A549 (cell line): ENCODE data around the gene ADGRL1.

Source experiments
- BHLHE40 ChIP-seq: IDR thresholded peaks from 2 replicates; pipeline ENCODE4 v1.6.1; 2012; ENCODE audit warnings: low read depth, low read length, inconsistent platforms
- EP300 ChIP-seq, 2 experiments: fragments of >200 bp; sonication (Bioruptor Twin); formaldehyde crosslinking; IDR thresholded peaks; 2 replicates in 1 of 2; 3 replicates in 1 of 2; pipeline ENCODE4 v1.6.1; 2016 to 2017
- FOSL2 ChIP-seq, 2 experiments: fragments of 450-650 bp in 1 of 2; fragments of >200 bp in 1 of 2; sonication (Bioruptor Twin) in 1 of 2; formaldehyde crosslinking; IDR thresholded peaks; 2 replicates each; pipeline versions ENCODE4 v1.5.0 to v1.6.1; 2016 to 2020; ENCODE audit warnings: mild to moderate bottlenecking in 1 of 2, moderate library complexity in 1 of 2
- GATA3 ChIP-seq: IDR thresholded peaks from 2 replicates; pipeline ENCODE4 v1.6.1; 2012; ENCODE audit warnings: borderline replicate concordance
- JUN ChIP-seq, 2 experiments: fragments of >200 bp; sonication (Bioruptor Twin); formaldehyde crosslinking; IDR thresholded peaks; 2 replicates in 1 of 2; 3 replicates in 1 of 2; pipeline ENCODE4 v1.6.1; 2016 to 2017
- JUNB ChIP-seq: fragments of >200 bp; sonication (Bioruptor Twin); formaldehyde crosslinking; IDR thresholded peaks from 2 replicates; pipeline ENCODE4 v1.6.1; 2016
- NFE2L2 ChIP-seq: fragments of 150-350 bp; conservative IDR thresholded peaks from 2 replicates; pipeline ENCODE4 v1.6.1; 2014; ENCODE audit warnings: low read length
- POLR2A ChIP-seq: IDR thresholded peaks from 2 replicates; pipeline ENCODE4 v1.6.1; 2012; ENCODE audit warnings: mild to moderate bottlenecking, low read length
- POLR2AphosphoS2 ChIP-seq: conservative IDR thresholded peaks from 2 replicates; pipeline ENCODE4 v1.6.1; 2012; ENCODE audit warnings: low read length, improper control_type of control experiment, inconsistent platforms
- TF ChIP-seq, protein P1 (sequence below): fragments of >200 bp; sonication (Bioruptor Twin); formaldehyde crosslinking; IDR thresholded peaks from 3 replicates; pipeline ENCODE4 v1.5.1; 2016
- TF ChIP-seq, protein P2 (sequence below): fragments of >200 bp; sonication (Bioruptor Twin); formaldehyde crosslinking; IDR thresholded peaks from 3 replicates; pipeline ENCODE4 v1.6.1; 2016
- TF ChIP-seq, protein P3 (sequence below): IDR thresholded peaks from 2 replicates; pipeline ENCODE4 v1.6.1; 2012
- TF ChIP-seq, protein P4 (sequence below): fragments of 200-600 bp; sonication (generic); IDR thresholded peaks from 2 replicates; pipeline ENCODE4 v1.6.1; 2016; ENCODE audit warnings: antibody characterized with exemption, mild to moderate bottlenecking, moderate library complexity
- TF ChIP-seq, protein P5 (sequence below): IDR thresholded peaks from 2 replicates; pipeline ENCODE4 v1.6.1; 2012

DNA sequence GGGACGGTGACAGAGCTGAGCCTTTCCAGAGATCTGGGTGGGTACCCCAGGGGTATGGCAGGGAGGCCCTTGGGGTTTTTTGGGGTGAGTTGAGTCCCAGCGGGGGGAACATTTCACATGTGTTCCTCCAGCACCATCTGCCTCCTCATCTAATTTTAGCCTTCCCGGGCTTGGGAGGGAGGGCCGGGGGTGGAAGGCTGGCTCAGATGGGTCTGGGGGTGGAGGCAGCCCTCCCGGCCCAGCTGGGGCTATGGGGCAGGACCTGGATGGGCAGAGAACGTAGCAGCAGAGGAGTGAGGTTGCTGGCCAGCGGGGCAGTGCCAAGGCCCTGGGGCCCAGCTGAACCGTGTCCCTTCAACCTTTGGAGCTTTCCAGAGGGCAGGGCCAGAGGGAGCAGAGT lies 23.5 kb downstream of the ADGRL1 start:
- TF ChIP-seq, protein P1, sequence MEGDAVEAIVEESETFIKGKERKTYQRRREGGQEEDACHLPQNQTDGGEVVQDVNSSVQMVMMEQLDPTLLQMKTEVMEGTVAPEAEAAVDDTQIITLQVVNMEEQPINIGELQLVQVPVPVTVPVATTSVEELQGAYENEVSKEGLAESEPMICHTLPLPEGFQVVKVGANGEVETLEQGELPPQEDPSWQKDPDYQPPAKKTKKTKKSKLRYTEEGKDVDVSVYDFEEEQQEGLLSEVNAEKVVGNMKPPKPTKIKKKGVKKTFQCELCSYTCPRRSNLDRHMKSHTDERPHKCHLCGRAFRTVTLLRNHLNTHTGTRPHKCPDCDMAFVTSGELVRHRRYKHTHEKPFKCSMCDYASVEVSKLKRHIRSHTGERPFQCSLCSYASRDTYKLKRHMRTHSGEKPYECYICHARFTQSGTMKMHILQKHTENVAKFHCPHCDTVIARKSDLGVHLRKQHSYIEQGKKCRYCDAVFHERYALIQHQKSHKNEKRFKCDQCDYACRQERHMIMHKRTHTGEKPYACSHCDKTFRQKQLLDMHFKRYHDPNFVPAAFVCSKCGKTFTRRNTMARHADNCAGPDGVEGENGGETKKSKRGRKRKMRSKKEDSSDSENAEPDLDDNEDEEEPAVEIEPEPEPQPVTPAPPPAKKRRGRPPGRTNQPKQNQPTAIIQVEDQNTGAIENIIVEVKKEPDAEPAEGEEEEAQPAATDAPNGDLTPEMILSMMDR = no peak
- no peak for TF ChIP-seq POLR2A
- TF ChIP-seq, protein P2, sequence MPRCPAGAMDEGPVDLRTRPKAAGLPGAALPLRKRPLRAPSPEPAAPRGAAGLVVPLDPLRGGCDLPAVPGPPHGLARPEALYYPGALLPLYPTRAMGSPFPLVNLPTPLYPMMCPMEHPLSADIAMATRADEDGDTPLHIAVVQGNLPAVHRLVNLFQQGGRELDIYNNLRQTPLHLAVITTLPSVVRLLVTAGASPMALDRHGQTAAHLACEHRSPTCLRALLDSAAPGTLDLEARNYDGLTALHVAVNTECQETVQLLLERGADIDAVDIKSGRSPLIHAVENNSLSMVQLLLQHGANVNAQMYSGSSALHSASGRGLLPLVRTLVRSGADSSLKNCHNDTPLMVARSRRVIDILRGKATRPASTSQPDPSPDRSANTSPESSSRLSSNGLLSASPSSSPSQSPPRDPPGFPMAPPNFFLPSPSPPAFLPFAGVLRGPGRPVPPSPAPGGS = no peak
- no peak for TF ChIP-seq EP300 (IDR thresholded peaks at IDR 0.05)
- TF ChIP-seq, protein P3, sequence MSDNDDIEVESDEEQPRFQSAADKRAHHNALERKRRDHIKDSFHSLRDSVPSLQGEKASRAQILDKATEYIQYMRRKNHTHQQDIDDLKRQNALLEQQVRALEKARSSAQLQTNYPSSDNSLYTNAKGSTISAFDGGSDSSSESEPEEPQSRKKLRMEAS = no peak
- no peak for TF ChIP-seq FOSL2 (IDR thresholded peaks at IDR 0.05)
- no peak for TF ChIP-seq FOSL2 (CRISPR knock-in tag; IDR thresholded peaks at IDR 0.05)
- TF ChIP-seq GATA3 = no peak
- TF ChIP-seq, protein P4, sequence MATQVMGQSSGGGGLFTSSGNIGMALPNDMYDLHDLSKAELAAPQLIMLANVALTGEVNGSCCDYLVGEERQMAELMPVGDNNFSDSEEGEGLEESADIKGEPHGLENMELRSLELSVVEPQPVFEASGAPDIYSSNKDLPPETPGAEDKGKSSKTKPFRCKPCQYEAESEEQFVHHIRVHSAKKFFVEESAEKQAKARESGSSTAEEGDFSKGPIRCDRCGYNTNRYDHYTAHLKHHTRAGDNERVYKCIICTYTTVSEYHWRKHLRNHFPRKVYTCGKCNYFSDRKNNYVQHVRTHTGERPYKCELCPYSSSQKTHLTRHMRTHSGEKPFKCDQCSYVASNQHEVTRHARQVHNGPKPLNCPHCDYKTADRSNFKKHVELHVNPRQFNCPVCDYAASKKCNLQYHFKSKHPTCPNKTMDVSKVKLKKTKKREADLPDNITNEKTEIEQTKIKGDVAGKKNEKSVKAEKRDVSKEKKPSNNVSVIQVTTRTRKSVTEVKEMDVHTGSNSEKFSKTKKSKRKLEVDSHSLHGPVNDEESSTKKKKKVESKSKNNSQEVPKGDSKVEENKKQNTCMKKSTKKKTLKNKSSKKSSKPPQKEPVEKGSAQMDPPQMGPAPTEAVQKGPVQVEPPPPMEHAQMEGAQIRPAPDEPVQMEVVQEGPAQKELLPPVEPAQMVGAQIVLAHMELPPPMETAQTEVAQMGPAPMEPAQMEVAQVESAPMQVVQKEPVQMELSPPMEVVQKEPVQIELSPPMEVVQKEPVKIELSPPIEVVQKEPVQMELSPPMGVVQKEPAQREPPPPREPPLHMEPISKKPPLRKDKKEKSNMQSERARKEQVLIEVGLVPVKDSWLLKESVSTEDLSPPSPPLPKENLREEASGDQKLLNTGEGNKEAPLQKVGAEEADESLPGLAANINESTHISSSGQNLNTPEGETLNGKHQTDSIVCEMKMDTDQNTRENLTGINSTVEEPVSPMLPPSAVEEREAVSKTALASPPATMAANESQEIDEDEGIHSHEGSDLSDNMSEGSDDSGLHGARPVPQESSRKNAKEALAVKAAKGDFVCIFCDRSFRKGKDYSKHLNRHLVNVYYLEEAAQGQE = no peak
- TF ChIP-seq NFE2L2 = no peak
- TF ChIP-seq JUNB = no peak
- no peak for TF ChIP-seq JUN (IDR thresholded peaks at IDR 0.05)
- TF ChIP-seq, protein P5, sequence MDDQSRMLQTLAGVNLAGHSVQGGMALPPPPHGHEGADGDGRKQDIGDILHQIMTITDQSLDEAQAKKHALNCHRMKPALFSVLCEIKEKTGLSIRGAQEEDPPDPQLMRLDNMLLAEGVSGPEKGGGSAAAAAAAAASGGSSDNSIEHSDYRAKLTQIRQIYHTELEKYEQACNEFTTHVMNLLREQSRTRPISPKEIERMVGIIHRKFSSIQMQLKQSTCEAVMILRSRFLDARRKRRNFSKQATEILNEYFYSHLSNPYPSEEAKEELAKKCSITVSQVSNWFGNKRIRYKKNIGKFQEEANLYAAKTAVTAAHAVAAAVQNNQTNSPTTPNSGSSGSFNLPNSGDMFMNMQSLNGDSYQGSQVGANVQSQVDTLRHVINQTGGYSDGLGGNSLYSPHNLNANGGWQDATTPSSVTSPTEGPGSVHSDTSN = no peak
- TF ChIP-seq BHLHE40 = no peak
- no peak for TF ChIP-seq POLR2AphosphoS2
